Natural killer cell (primary cell): ENCODE measurements around the gene ZNF30. TPM values are rescaled to one million over a fixed set of nuclear protein-coding genes. Genes with fewer than 3 reads are reported as not detected.

Experiments
- ATAC-seq, 3 donors: fragments of 150-1000 bp in 2 of 3; fragments of 200-7000 bp in 1 of 3; cut with Tn5 transposase; 1 replicate in 1 of 3; 2 replicates in 2 of 3; pipeline ENCODE4 v1.10.0; 2021; ENCODE audit warnings: mild to moderate bottlenecking in 2 of 3, moderate library complexity in 2 of 3
- DNase-seq, 2 donors: peaks; one replicate each; pipeline versions ENCODE4 v3.0.0 to v3.0.0-alpha.2; 2013 to 2021; ENCODE audit warnings: mixed read lengths in 1 of 2
- H3K27ac ChIP-seq: one replicate; pipeline ENCODE4 v1.5.1; 2013; ENCODE audit warnings: mild to moderate bottlenecking, low read length
- H3K27me3 ChIP-seq: one replicate; pipeline ENCODE4 v1.6.1; 2013; ENCODE audit warnings: low read length; ENCODE audit not compliant: control insufficient read depth, insufficient read depth
- H3K36me3 ChIP-seq: one replicate; pipeline ENCODE4 v1.6.1; 2013; ENCODE audit warnings: low read length; ENCODE audit not compliant: control insufficient read depth, insufficient read depth
- H3K4me1 ChIP-seq: one replicate; pipeline ENCODE4 v1.6.1; 2013; ENCODE audit warnings: low read length; ENCODE audit not compliant: control insufficient read depth, insufficient read depth
- H3K4me3 ChIP-seq: one replicate; pipeline ENCODE4 v1.5.1; 2013; ENCODE audit warnings: low read length
- H3K9me3 ChIP-seq: one replicate; pipeline ENCODE4 v1.6.1; 2013; ENCODE audit warnings: low read length; ENCODE audit not compliant: control insufficient read depth, insufficient read depth
- H3K27ac Mint-ChIP-seq, 2 donors: one replicate each; pipeline ENCODE4 v1.8.0; 2022; ENCODE audit warnings: mild to moderate bottlenecking in 2 of 2, mixed read lengths in 2 of 2, moderate library complexity in 1 of 2
- H3K27me3 Mint-ChIP-seq, 2 donors: one replicate each; pipeline ENCODE4 v1.8.0; 2022; ENCODE audit warnings: low read depth in 2 of 2, mixed read lengths in 2 of 2
- H3K36me3 Mint-ChIP-seq: one replicate; pipeline ENCODE4 v1.8.0; 2022; ENCODE audit warnings: mixed read lengths
- H3K4me1 Mint-ChIP-seq, 2 donors: one replicate each; pipeline ENCODE4 v1.8.0; 2022; ENCODE audit warnings: mixed read lengths in 2 of 2
- H3K4me3 Mint-ChIP-seq: one replicate; pipeline ENCODE4 v1.8.0; 2022; ENCODE audit warnings: mild to moderate bottlenecking, moderate library complexity, mixed read lengths
- H3K9me3 Mint-ChIP-seq, 2 donors: one replicate each; pipeline ENCODE4 v1.8.0; 2022; ENCODE audit warnings: mixed read lengths in 2 of 2
- CTCF ChIP-seq: fragments of 200-600 bp; IDR thresholded peaks from one replicate; pipeline ENCODE4 v1.8.0; 2022; ENCODE audit warnings: antibody characterized with exemption
- WGBS: methylation state at CpG from one replicate; pipeline ENCODE4 v1.1.7; 2013; ENCODE audit warnings: missing lambda C conversion rate; ENCODE audit not compliant: insufficient coverage; 5-methylcytosine and 5-hydroxymethylcytosine counted together
- intact Hi-C: fragments of 100-400 bp; cut with micrococcal nuclease; formaldehyde crosslinking; loops from one replicate; pipeline ENCODE4 v1.14.2; 2022
- total RNA-seq, 4 donors: library from RNA; stranded (reverse); fragments of 120-200 nt in 1 of 4; gene quantifications; one replicate each; pipeline versions ENCODE4 v1.2.3 to v1.2.4, GENCODE V29; 2013 to 2022

Gene ZNF30
- total RNA-seq, 3 donors from 2014 or later (not counting 1 experiment from before 2014, with no cell fraction given), result 2.7 to 4.3 (median 3.8) TPM

- no peaks in the 10 kb centered on the region for H3K36me3 ChIP-seq
- no peak overlapping the region for H3K4me3 ChIP-seq
- Mint-ChIP-seq H3K36me3 (no peaks in the 10 kb centered on the region), H3K9me3 (no peaks in the 10 kb centered on the region), H3K27me3 (peaks cover 0 to 3% of the 10 kb centered on the region in 2 donors), H3K4me1 (peaks cover 12 to 18% of the 10 kb centered on the region in 2 donors), H3K4me3 (no peak overlapping the region), H3K27ac (no peak overlapping the region)
- no peak for TF ChIP-seq CTCF
- DNase-seq, result no peak
- ATAC-seq, result no peak
- peaks cover 9% of the 10 kb centered on the region for H3K4me1 ChIP-seq
- WGBS, result 94% methylated on average over 2 of the region's 5 CpGs
- no peaks in the 10 kb centered on the region for H3K27me3 ChIP-seq
- H3K9me3 ChIP-seq, result no peaks in the 10 kb centered on the region
- intact Hi-C loops, result no loop called here
- H3K27ac ChIP-seq, result no peak overlapping the region
These were observed 55.6 kb downstream of the ZNF30 start for GRCh38 chr19:34982275-34982674.

- ATAC-seq (no peak), DNase-seq (no peak)
- no peak for TF ChIP-seq CTCF
- intact Hi-C loops, result no loop called here
- H3K4me3 Mint-ChIP-seq, result no peak overlapping the region
- peaks cover 0 to 3% of the 10 kb centered on the region in 2 donors for H3K27me3 Mint-ChIP-seq
- no peaks in the 10 kb centered on the region for H3K36me3 Mint-ChIP-seq
- H3K27ac ChIP-seq, result no peak overlapping the region
- H3K27me3 ChIP-seq, result no peaks in the 10 kb centered on the region
- H3K27ac Mint-ChIP-seq, result no peak overlapping the region
- H3K36me3 ChIP-seq, result no peaks in the 10 kb centered on the region
- 85% methylated on average over 4 of the region's 4 CpGs for WGBS
- H3K4me1 Mint-ChIP-seq, result peaks cover 12 to 23% of the 10 kb centered on the region in 2 donors
- H3K9me3 ChIP-seq, result no peaks in the 10 kb centered on the region
- no peak overlapping the region for H3K4me3 ChIP-seq
- no peaks in the 10 kb centered on the region for H3K9me3 Mint-ChIP-seq
- peaks cover 9% of the 10 kb centered on the region for H3K4me1 ChIP-seq
These were observed 57.1 kb downstream of the ZNF30 start for GRCh38 chr19:34983786-34984185.

- Mint-ChIP-seq H3K4me3 (no peak overlapping the region), H3K4me1 (peaks cover 12 to 23% of the 10 kb centered on the region in 2 donors), H3K27ac (no peak overlapping the region), H3K9me3 (no peaks in the 10 kb centered on the region), H3K36me3 (no peaks in the 10 kb centered on the region), H3K27me3 (no peaks in the 10 kb centered on the region)
- DNase-seq, result no peak
- no peaks in the 10 kb centered on the region for H3K27me3 ChIP-seq
- intact Hi-C loops, result no loop called here
- H3K36me3 ChIP-seq, result no peaks in the 10 kb centered on the region
- H3K4me1 ChIP-seq, result peaks cover 9% of the 10 kb centered on the region
- ATAC-seq, result no peak
- H3K4me3 ChIP-seq, result no peak overlapping the region
- WGBS, result 96% methylated on average over 2 of the region's 3 CpGs
- no peak overlapping the region for H3K27ac ChIP-seq
- no peaks in the 10 kb centered on the region for H3K9me3 ChIP-seq
- TF ChIP-seq CTCF, result no peak
These were observed 57.6 kb downstream of the ZNF30 start for GRCh38 chr19:34984287-34984686.
